RWPE1 (cell line): ENCODE measurements around the gene EYA2.

Source experiments
- CTCF ChIA-PET: fragments of 350-600 bp; sonication (Branson Sonifier 250); formaldehyde crosslinking; extraction: SDS; loops from one replicate; lab custom pipeline; 2021; lab: Yijun Ruan, JAX
- POLR2A ChIA-PET: fragments of 400-600 bp; formaldehyde crosslinking; extraction: SDS; loops from one replicate; lab custom pipeline; 2020; ENCODE audit warnings: antibody characterized with exemption; ENCODE audit not compliant: low non-redundant PET; lab: Yijun Ruan, JAX
- DNase-seq: peaks from one replicate; pipeline ENCODE4 v3.0.0; 2012; ENCODE audit warnings: low spot score
- H3K27ac ChIP-seq: fragments of 450-650 bp; 2 replicates; pipeline ENCODE4 v1.5.1; 2017
- TF ChIP-seq, protein P1 (sequence below): fragments of 450-650 bp; conservative IDR thresholded peaks from 2 replicates; pipeline ENCODE4 v1.5.1; 2017; ENCODE audit warnings: low read depth, mild to moderate bottlenecking

EYA2 gene

DNA sequence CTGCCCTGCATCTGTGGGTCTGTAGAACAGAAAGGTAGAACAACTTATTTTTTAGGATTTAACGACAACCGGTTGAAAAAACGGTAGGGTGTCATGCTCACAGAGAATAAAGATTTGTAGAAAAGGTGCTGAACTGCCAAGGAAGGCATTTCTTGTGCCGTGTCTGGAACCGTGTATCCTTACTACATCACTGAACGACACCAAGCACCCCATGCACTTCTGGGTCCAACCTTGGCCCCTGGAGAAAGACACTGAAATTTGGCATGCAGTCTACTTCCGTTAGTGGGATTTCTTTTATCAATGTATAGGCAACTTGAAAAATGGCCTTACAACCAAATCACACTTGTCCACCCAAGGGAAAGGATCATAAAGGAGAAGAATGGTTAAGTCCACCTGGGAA is 316.4 kb downstream of the EYA2 start:
- CTCF ChIA-PET: interaction anchor here (1.2 kb wide), 1 partner anchor 173 kb away, joined by 4 read pairs; no protein-coding TSS in a partner anchor
- TF ChIP-seq, protein P1, sequence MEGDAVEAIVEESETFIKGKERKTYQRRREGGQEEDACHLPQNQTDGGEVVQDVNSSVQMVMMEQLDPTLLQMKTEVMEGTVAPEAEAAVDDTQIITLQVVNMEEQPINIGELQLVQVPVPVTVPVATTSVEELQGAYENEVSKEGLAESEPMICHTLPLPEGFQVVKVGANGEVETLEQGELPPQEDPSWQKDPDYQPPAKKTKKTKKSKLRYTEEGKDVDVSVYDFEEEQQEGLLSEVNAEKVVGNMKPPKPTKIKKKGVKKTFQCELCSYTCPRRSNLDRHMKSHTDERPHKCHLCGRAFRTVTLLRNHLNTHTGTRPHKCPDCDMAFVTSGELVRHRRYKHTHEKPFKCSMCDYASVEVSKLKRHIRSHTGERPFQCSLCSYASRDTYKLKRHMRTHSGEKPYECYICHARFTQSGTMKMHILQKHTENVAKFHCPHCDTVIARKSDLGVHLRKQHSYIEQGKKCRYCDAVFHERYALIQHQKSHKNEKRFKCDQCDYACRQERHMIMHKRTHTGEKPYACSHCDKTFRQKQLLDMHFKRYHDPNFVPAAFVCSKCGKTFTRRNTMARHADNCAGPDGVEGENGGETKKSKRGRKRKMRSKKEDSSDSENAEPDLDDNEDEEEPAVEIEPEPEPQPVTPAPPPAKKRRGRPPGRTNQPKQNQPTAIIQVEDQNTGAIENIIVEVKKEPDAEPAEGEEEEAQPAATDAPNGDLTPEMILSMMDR: no peak
- peak overlapping the region; percentile 12; the same call in 1 of the 2 replicates for H3K27ac ChIP-seq
- POLR2A ChIA-PET: no interaction called here
- no peak for DNase-seq

DNA sequence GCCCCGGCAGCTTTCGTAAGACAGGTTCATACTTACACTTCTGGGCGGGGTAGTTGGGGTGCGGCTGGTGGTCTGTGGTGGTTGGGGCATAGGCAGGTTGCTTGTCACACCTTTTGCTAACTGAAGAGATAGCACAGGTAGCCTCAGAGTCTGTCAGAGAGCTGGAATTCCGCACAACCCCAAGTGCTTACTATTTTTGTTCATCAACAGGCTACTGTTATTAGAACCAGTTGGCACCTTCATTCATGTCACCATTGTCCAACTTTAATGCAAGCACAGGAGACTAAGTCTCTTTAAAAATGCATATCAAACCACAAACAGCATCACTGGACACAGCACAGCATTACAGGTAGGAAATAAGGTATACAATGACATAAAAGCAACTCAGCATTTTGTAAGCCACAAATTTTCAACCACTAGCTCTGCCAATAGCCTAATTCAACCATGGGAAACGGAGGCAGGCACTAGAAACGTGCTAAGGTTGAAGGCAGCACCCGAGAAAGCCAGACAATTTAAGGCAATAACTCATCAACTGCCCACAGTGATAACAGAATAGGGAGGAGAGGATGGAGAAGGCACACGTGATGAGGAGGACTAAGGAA is 318.1 kb downstream of the EYA2 start:
- ChIA-PET CTCF (interaction anchor here (0.5 to 2.2 kb wide), 3 partner anchors 30 to 460 kb away, joined by 3 to 11 read pairs (median 3); no protein-coding TSS in a partner anchor), POLR2A (no interaction called here)
- no peak for DNase-seq
- peak overlapping the region; percentile 14 for H3K27ac ChIP-seq
- TF ChIP-seq, protein P1: no peak

DNA sequence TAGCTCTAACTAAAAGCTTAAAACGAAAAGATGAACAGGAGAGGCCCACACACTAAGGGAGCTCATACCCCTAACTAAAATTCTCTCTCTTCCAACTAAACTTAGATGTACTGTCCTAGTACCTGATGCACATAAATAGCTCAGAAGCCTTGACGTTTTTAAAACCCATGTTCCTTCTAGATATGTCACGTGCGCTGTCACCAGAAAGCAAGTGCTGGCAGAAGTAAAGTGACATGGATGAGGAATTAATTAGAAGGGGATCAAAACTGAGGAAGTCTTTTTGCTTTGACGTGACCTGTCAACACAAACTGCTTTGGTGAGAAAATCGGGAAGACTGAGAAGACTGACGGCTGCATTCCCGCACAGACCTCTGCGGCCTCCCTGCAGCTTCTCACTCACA is 319.3 kb downstream of the EYA2 start:
- ChIA-PET POLR2A (no interaction called here), CTCF (interaction anchor here (0.6 to 2.2 kb wide), 4 partner anchors 9 to 460 kb away, joined by 3 to 11 read pairs (median 4); no protein-coding TSS in a partner anchor)
- peak overlapping the region; percentile 11; the same call in 1 of the 2 replicates for H3K27ac ChIP-seq
- TF ChIP-seq, protein P1: no peak
- DNase-seq: no peak

DNA sequence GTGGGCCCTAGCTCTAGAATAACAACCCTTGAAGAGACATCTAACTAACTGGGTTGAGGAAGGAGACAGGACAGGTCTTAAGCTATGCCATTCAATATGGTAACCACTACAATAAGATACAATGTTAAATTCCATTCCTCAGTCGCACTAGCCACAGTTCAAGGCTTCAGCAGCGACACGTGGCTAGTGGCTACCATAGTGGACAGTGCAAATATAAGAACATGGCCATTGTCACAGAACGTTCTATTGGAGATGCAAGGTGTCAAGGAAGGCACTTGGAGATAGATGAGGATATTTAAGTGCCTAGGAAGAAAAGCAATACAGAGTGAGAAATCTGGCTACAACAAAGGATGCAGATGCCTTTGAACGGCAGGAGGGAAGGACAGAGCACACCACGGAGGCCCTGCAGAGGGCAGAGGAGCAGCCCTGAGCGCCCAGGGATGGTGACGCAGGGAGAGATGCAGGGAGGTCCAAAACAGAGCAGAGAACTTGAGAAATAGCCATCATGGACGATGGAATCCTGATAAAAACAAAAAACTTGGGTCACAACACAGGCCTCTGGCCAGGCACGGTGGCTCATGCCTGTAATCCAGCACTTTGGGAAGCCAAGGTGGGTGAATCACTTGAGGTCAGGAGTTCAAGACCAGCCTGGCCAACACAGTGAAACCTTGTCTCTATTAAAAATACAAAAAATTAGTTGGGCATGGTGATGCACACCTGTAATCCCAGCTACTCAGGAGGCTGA is 321.2 kb downstream of the EYA2 start:
- H3K27ac ChIP-seq: 0 out of 2 replicates have a peak overlapping the region, but pooled peaks have one; percentile 9
- ChIA-PET CTCF (interaction anchor here (0.7 kb wide), 1 partner anchor 286 kb away, joined by 3 read pairs; the partner anchor contains the start of gene NCOA3), POLR2A (no interaction called here)
- DNase-seq: no peak
- TF ChIP-seq, protein P1: no peak

DNA sequence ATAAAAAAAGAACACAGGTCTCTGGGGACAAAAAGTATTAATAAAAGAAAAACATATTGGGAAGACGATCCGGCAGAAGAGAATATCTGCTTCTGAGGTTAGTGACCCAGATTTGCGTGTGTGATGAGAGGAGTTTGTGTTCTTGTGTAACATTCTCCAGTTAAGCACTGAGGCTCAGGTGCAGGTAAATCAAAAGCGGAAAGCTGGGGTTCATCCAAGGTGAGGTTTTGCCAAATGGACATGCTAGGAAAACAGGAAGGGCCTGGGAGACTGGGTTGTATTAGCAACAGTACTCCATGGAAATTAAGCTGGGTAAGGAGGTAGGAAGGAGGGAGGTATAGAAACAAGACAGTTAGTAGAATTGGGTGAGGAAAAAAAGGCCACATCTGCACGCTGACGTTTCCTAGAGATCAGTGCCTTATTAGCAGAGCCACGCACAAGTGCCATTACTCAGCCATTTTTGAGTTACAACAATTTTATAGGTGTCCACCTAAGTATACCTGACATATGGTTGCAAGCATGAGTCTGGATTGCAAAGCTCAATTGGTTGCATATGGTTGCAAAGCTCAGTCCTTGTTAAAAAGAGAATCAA is 322.3 kb downstream of the EYA2 start:
- POLR2A ChIA-PET: interaction anchor here (0.6 kb wide), 1 partner anchor 461 kb away, joined by 3 read pairs; no protein-coding TSS in a partner anchor
- CTCF ChIA-PET: interaction anchor here (0.6 to 1.1 kb wide), 3 partner anchors 11 to 286 kb away, joined by 3 to 5 read pairs (median 4); no protein-coding TSS in a partner anchor

More for the DNA sequence above, 322.3 kb downstream of the EYA2 start:
- TF ChIP-seq, protein P1: no peak
- DNase-seq: no peak
- 0 out of 2 replicates have a peak overlapping the region, but pooled peaks have one; percentile 9 for H3K27ac ChIP-seq
